ENCODE data around the gene SORCS2.

GRCh38 chr4:7473081-7473480 is 280.7 kb downstream of the SORCS2 start:
- TF ChIP-seq ATF5 (CRISPR knock-in tag; IDR thresholded peaks at IDR 0.05; ENCODE audit: low read depth) (no peak), GABPA (IDR thresholded peaks at IDR 0.05; ENCODE audit: low read depth, low read length) (no peak), GABPA (CRISPR knock-in tag; IDR thresholded peaks at IDR 0.05; ENCODE audit: low read depth) (no peak), JDP2 (CRISPR knock-in tag; IDR thresholded peaks at IDR 0.05; ENCODE audit: borderline replicate concordance) (no peak), MAZ (IDR thresholded peaks at IDR 0.05; ENCODE audit: borderline replicate concordance, low read depth, low read length) (no peak), MAZ (CRISPR knock-in tag; IDR thresholded peaks at IDR 0.05; ENCODE audit: low read depth) (no peak)
